ENCODE data around the gene STAP2. TPM values are rescaled to one million over a fixed set of nuclear protein-coding genes. Genes with fewer than 3 reads are reported as not detected.
"Not testable (repeated sequence)": the region's sequence is repeated elsewhere in the genome, so short reads cannot be mapped to it uniquely, and the experiment has no call there.

The STAP2 gene
- total RNA-seq, 1 experiment from 2014 or later = 9.7 TPM

DNA sequence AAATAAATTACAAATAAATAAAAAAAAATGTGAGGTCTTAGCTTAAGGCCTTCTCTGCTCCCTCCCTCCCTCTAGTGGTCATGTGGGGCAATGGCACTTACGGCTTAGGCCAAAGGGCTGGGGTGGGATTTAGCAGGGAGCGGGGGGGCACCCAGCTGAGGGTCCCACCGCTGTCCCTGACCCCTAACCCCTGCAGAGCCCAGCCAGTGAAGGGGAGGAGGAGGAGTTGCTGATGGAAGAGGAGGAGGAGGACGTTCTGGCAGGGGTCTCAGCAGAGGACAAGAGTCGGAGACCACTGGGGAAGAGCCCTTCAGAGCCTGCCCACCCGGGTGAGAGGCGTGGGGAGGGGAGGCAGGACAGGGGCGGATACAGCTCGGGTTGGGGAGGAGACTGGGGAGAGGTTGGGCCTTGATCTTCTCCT, 14.1 kb upstream of the STAP2 start:
- no peak overlapping the region for H3K27ac ChIP-seq
- peak; percentile 62 to 78 for DNase-seq

DNA sequence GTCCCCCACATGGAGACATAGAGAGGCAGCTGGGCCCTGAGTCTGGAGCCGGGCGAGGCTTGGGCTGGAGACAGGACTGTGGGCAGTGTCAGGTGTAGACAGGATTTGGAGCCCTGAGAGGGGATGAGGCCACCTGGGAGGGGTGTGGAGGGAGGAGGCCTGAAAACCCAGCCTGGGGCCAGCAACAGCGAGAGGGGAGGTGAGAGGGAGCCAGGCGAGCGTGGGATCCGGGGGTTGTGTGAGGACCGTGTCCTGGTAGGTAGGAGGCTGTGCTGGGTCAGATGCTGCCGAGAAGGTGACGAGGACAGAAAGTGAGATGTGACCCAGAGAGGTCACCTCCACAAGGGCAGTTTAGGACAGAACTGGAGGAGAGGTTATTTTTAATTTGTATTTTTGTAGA, 12.1 kb upstream of the STAP2 start:
- Histone ChIP-seq H3K27me3 (no peaks in the 10 kb centered on the region), H3K9me3 (replicated peaks) (no peaks in the 10 kb centered on the region), H3K36me3 (no peaks in the 10 kb centered on the region), H3K4me1 (no peaks in the 10 kb centered on the region), H3K4me3 (no peak overlapping the region), H3K27ac (no peak overlapping the region)
- DNase-seq = no peak

More for the DNA sequence above, 14.1 kb upstream of the STAP2 start:
- Histone ChIP-seq H3K4me1 (no peaks in the 10 kb centered on the region), H3K9me3 (replicated peaks) (no peaks in the 10 kb centered on the region), H3K36me3 (no peaks in the 10 kb centered on the region), H3K27me3 (no peaks in the 10 kb centered on the region), H3K4me3 (no peak overlapping the region)

DNA sequence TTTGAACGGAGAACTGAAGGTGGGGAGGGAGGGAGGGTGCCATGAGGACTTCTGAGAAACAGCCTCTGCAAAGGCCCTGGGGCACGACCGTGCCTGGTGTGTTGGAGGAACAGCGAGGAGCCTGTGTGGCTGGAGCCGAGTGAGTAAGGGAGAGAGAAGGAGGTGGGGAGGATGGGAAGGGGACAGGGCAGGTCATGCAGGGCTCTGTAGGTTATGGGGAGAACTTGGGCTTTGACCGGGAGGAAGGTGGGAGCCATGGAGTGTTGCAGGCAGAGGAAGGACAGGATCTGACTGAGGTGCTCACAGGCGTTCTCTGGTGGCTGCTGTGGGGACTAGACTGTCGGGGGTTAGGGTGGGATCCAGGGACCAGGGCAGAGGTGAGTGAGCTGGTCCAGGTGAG, 11.5 kb upstream of the STAP2 start:
- DNase-seq = no peak
- Histone ChIP-seq H3K27me3 (no peaks in the 10 kb centered on the region), H3K4me3 (no peak overlapping the region), H3K36me3 (no peaks in the 10 kb centered on the region), H3K27ac (no peak overlapping the region), H3K9me3 (replicated peaks) (no peaks in the 10 kb centered on the region), H3K4me1 (no peaks in the 10 kb centered on the region)

DNA sequence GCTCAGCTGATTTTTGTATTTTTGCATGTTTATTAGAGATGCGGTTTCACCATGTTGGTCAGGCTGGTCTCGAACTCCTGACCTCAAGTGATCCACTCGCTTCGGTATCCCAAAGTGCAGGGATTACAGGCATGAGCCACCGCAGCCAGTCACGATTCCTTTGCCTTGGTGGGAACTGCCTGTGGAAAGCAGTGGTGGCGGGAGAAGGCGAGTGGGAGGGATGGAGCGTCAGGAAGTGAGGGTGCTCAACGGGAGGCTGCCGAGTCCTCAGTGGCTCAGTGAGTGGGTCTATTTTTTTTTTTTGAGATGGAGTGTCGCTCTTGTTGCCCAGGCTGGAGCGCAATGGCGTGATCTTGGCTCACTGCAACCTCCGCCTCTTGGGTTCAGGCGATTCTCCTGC, 10.6 kb upstream of the STAP2 start:
- not testable (repeated sequence) for H3K27me3 ChIP-seq; H3K9me3 ChIP-seq (replicated peaks); H3K27ac ChIP-seq; DNase-seq; H3K4me1 ChIP-seq; H3K36me3 ChIP-seq; H3K4me3 ChIP-seq

DNA sequence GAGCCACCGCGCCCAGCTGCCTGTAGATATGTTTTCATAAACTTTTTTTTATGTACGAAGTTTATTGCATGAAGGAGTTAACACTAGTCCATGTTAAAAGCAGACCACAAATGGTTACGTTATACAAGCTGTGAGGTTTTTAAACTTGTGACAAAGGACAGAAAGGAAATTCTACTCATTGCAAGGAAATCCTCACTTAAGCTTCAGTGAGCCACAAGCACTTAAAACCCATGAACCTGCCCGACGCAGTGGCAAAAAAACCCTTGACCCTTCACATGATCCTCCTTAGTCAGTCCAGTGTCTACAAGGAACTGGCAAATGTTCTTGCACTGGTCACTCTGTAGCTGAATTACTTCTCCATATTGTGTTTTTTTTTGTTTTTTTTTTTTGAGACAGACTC, 8.9 kb upstream of the STAP2 start:
- Histone ChIP-seq H3K4me1 (0 out of 2 replicates have a peak, but pooled peaks cover 4% of the 10 kb centered on the region), H3K4me3 (no peak overlapping the region), H3K9me3 (replicated peaks) (no peaks in the 10 kb centered on the region), H3K36me3 (no peaks in the 10 kb centered on the region), H3K27me3 (no peaks in the 10 kb centered on the region), H3K27ac (no peak overlapping the region)
- DNase-seq = no peak

DNA sequence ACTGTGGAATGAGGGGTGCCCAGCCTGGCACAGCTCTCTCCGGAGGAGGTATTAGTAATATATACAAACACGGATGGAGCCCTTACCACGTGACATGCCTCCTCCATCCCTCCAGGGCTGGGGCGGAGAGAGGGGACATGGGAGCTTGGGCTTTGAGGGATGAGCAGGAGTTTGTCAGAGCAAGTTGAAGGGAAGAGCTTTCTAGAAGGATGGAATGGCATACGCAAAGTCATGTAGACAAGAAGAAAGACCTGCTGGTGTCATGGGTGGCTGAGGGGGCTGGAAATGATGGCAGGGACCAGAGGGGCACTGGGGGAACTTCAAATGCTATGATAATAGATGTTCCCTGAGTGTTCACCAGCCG, 7.4 kb upstream of the STAP2 start:
- Histone ChIP-seq H3K27ac (no peak overlapping the region), H3K4me3 (no peak overlapping the region), H3K4me1 (peaks cover 10% of the 10 kb centered on the region), H3K27me3 (no peaks in the 10 kb centered on the region), H3K9me3 (replicated peaks) (no peaks in the 10 kb centered on the region), H3K36me3 (no peaks in the 10 kb centered on the region)
- DNase-seq = no peak

DNA sequence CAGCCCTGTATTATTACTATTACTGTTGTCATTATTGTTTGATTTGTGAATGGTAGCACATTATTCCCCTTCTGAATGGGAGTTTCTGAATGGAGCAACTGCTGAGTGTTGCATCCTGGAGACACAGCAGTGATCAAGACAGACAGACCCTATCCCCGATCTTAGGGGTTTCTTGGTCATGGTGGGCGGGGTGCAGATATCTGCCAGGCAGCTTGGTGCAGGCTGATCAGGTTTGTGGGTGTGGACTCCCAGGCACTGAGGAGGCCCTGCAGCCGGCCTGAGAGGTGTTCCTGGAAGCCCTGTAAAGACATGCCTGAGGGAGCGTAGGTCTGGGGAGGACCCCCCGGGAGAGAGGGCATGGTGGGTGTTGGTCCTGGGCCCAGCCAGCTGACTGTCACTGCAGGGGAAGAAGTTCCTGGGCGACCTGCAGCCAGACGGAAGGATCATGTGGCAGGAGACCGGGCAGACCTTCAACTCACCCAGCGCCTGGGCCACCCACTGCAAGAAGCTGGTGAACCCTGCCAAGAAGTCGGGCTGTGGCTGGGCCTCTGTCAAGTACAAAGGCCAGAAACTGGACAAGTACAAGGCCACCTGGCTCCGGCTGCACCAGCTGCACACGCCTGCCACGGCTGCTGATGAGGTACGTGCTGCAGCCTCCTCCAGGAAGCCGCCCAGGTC, 6.9 kb upstream of the STAP2 start:
- no peak for DNase-seq
- H3K4me3 ChIP-seq = no peak overlapping the region
- no peak overlapping the region for H3K27ac ChIP-seq
- no peaks in the 10 kb centered on the region for H3K27me3 ChIP-seq
- no peaks in the 10 kb centered on the region for H3K36me3 ChIP-seq
- H3K9me3 ChIP-seq (replicated peaks) = no peaks in the 10 kb centered on the region
- peaks cover 16% of the 10 kb centered on the region for H3K4me1 ChIP-seq

DNA sequence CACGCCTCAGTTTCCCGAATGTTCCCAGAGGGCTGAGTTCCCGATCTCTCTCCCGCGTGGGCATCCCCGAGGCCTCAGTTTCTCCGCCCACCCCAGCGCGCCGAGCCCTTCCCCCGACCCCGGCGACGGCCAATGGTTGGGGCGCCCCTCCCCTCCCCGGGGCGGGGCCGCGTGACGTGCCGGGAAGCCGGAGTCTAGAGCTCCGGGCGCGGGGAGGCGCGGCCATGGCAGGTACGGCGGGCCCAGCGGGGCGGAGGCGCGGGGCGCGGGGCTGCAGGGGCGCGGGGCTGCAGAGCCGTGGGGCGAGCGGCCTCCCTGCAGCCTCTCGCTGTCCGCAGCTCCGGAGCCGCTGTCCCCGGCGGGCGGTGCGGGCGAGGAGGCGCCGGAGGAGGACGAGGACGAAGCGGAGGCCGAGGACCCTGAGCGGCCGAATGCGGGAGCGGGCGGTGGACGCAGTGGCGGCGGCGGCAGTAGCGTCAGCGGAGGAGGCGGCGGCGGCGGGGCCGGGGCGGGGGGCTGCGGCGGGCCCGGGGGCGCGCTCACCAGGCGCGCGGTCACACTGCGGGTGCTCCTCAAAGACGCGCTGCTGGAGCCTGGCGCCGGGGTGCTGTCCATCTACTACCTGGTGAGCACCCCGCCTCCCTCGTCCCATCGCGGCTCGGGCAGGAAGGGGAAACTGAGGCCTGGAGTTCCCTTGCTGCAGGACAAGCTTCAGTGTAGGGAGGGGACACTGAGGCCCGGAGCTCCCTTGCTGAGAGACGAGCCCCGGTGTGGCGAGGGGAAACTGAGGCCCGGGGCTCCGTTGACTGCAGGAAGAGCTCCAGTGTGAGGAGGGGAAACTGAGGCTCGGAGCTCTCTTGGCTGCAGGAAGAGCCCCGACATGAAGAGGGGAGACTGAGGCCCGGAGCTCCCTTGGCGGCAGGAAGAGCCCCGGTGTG, 5.0 kb upstream of the STAP2 start, which contains the start of gene MPND:
Gene MPND, plus strand, starts transcription at position 193 of the 938 bp plus-strand sequence. Its CDS starts 32 bp downstream, at position 225.
- Histone ChIP-seq H3K4me3 (peak within 1 kb of the TSS; percentile 65), H3K36me3 (no peaks in the 10 kb centered on the region), H3K27me3 (no peaks in the 10 kb centered on the region), H3K27ac (peak within 1 kb of the TSS; percentile 63), H3K4me1 (peaks cover 17% of the 10 kb centered on the region), H3K9me3 (replicated peaks) (no peaks in the 10 kb centered on the region)
- DNase-seq = peak; percentile 83 to 86

DNA sequence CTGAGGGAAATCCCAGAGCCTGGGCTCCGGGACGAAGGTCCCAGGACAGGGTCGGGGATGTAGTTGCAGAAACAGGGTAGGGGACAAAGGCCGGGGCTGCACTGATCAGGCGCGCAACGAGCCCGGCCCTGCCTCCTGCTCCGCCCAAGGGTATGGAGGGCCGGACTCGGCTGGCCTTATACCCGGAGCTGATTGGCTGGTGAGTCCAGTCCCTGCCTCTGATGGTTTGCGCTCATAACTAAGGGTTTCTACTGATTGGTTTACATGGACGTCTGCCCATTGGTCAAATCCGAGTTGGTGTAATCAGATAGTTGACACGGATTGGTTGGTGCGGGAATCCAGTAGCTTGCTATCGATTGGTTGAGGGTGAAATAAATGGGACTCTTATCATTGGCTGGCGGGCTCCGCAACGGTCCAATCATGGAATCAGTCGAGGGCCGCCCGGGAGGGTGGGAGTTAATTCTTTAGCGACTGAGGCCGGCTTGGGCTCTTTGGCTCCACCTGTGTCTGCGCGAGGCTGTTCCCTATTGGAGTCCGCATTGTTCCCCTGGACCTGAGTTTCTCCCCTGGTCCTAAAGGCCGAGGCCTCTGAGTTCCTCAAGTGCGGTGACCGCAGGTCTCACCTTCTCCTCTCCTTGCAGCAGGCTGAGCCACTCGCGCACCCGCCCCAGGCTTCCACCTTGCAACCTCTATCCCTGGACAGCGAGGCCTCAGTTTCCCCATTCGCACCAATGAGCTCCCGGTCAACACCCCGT, 4.2 kb upstream of the STAP2 start:
- no peaks in the 10 kb centered on the region for H3K9me3 ChIP-seq (replicated peaks)
- peak; percentile 98 to 100 for DNase-seq
- H3K4me1 ChIP-seq = peaks cover 17% of the 10 kb centered on the region
- H3K36me3 ChIP-seq = no peaks in the 10 kb centered on the region
- H3K27ac ChIP-seq = peak overlapping the region; percentile 63
- peak overlapping the region; percentile 65 for H3K4me3 ChIP-seq
- no peaks in the 10 kb centered on the region for H3K27me3 ChIP-seq

DNA sequence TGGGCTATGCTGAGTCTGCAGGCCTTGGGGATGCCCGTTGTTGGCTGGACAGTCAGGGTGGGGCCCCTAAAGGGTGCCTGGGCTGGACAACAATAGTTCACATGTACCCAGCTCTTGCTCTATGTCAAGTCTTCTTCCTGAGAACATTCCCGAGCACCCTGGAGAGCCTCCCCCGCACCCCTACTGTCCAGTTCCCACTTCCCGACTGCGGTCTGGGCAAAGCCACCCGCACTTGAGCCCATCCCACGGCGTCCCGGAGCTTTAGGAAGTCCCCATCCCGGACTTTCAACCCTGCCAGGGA, 3.6 kb upstream of the STAP2 start:
- H3K4me3 ChIP-seq = peak overlapping the region; percentile 61
- H3K4me1 ChIP-seq = peaks cover 17% of the 10 kb centered on the region
- peak overlapping the region; percentile 63 for H3K27ac ChIP-seq
- DNase-seq = no peak
- H3K27me3 ChIP-seq = no peaks in the 10 kb centered on the region
- H3K9me3 ChIP-seq (replicated peaks) = no peaks in the 10 kb centered on the region
- H3K36me3 ChIP-seq = no peaks in the 10 kb centered on the region

DNA sequence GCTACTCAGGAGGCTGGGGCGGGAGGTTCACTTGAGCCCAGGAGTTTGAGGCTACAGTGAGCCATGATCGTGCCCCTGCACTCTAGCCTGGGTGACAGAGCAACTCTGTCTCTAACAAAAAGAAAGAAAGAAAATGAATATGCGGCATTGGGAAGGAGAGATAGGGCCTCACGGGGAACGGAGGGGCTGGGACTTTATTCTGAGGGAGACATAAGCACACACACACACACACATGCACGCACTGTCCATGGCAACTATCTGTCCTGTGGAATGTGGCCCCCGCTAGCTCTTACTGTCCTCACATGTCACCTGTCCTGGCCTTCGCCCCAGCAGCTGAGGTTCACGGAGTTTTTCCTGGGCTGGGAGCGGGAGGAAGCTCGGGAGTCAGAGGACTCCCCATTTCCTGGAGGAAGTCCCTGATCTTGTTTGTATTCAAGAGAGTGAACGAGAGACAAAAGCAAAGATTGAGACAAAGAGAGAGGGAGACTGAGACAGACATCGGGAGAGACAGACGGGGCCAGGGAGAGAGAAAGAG, 654 bp downstream of the STAP2 start:
- peaks cover 13% of the 10 kb centered on the region for H3K4me1 ChIP-seq
- peak overlapping the region; percentile 53 for H3K4me3 ChIP-seq
- no peak overlapping the region for H3K27ac ChIP-seq
- DNase-seq = peak in 1 of 2 experiments; percentile 47
- H3K36me3 ChIP-seq = no peaks in the 10 kb centered on the region
- H3K27me3 ChIP-seq = no peaks in the 10 kb centered on the region
- no peaks in the 10 kb centered on the region for H3K9me3 ChIP-seq (replicated peaks)

DNA sequence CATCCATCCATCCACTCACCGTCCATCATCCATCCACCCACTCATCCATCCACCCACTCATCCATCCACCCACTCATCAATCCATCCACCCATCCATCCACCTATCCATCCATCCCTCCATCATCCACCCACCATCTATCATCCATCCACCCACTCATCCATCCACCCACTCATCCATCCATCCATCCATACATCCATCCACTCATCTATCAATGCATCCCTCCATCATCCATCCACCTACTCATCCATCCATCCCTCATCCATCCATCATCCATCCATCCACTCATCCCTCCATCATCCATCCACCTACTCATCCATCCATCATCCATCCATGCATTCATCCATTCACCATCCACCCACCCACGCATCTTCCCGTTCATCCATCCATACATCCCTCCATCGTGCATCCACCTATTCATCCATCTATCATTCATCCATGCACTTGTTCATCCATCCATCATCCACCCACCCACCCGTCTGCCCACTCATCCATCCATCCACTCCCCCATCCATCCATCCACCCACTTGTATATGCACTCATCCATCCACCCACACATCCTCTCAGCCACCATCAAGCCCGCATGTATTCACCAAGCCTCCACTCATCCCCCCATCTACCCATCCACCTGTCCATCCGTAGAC, 3.6 kb downstream of the STAP2 start:
- no peak for DNase-seq
- H3K36me3 ChIP-seq = no peaks in the 10 kb centered on the region
- no peak overlapping the region for H3K27ac ChIP-seq
- no peaks in the 10 kb centered on the region for H3K9me3 ChIP-seq (replicated peaks)
- no peak overlapping the region for H3K4me3 ChIP-seq
- H3K4me1 ChIP-seq = no peaks in the 10 kb centered on the region
- no peaks in the 10 kb centered on the region for H3K27me3 ChIP-seq

DNA sequence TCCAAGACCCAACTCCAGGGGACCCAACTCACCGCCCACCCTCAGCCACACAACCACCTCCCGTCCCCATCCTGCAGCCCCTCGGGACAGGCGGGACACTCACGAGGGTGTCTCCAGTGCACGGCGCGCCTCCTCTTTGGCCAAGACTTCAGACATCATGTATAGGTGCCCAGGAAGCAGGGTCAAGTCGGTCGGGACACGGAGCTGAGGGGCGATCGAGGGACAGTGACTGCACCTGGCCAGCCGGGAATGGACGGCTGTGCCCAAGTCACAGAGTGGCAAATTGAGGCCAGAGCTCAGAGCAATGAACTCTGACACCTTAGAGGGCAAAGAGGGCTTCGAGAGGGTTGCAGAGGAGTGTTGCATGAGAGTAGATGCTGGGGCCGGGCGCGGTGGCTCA, 8.8 kb downstream of the STAP2 start:
- H3K27ac ChIP-seq = no peak overlapping the region
- no peaks in the 10 kb centered on the region for H3K36me3 ChIP-seq
- no peak overlapping the region for H3K4me3 ChIP-seq
- 0 out of 2 replicates have a peak, but pooled peaks cover 2% of the 10 kb centered on the region for H3K4me1 ChIP-seq
- no peaks in the 10 kb centered on the region for H3K9me3 ChIP-seq (replicated peaks)
- DNase-seq = no peak
- H3K27me3 ChIP-seq = no peaks in the 10 kb centered on the region

DNA sequence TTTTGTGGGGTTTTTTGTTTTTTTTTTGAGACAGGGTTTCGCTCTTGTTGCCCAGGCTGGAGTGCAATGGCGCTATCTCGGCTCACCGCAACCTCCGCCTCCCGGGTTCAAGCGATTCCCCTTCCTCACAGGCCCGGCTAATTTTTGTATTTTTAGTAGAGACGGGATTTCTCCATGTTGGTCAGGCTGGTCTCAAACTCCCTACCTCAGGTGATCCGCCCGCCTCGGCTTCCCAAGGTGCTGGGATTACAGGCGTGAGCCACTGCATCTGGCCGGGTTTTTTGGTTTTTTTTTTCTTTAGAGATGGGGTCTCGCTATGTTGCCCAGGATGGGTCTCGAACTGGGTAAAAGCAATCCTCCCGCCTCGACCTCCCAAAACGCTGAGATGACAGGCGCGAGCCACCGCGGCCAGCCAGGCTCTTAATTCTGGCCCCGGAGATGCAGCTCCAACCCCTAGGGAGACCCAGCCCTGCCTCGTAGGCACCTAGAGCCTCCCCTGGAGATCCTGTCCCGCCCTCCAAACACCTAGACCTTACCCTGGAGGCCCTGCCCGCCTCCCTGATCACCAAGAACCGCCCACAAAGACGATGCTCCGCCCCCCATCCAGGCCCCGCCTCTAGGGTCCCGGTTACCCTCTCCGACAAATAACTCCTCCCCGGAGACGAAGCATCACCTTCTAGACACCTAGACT, 9.5 kb downstream of the STAP2 start:
- not testable (repeated sequence) for H3K9me3 ChIP-seq (replicated peaks); H3K36me3 ChIP-seq; H3K27me3 ChIP-seq; H3K4me1 ChIP-seq
- Histone ChIP-seq H3K4me3 (peak overlapping the region; percentile 58), H3K27ac (peak overlapping the region; percentile 37; the same call in 1 of the 2 replicates)
- peak; percentile 34 to 36 for DNase-seq

Data from SJCRH30 (cell line).